ENCODE data around the gene ETV6.
"Not testable (repeated sequence)": the region's sequence is repeated elsewhere in the genome, so short reads cannot be mapped to it uniquely, and the experiment has no call there.

ETV6 gene

DNA sequence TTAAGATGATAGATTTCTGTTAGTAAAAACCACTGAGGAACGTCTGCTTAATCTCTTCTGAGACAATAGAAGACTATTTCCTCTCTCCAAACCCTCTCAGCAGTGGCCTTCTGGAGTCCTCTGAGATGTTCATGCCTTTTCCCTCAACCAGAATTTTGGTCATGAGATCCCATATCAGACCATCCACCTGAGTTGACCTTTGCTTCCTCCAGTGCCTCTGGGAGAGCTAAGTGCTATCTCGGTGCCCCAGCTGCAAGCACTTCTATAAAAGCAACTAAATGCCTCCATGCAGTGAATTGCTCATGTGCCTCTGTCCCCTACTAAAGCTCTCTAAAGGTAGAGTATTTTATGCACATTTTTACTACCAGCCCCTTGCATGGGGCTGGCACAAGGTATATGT is 248.4 kb downstream of the ETV6 start:
- no peak for DNase-seq

- DNase-seq = no peak
Observed at GRCh38 chr12:11901701-11902524, 252.4 kb downstream of the ETV6 start.

- DNase-seq = no peak
Observed at GRCh38 chr12:11902525-11902875, 253.0 kb downstream of the ETV6 start.

- no peak for DNase-seq
Observed at GRCh38 chr12:11904124-11904523, 254.7 kb downstream of the ETV6 start.

DNA sequence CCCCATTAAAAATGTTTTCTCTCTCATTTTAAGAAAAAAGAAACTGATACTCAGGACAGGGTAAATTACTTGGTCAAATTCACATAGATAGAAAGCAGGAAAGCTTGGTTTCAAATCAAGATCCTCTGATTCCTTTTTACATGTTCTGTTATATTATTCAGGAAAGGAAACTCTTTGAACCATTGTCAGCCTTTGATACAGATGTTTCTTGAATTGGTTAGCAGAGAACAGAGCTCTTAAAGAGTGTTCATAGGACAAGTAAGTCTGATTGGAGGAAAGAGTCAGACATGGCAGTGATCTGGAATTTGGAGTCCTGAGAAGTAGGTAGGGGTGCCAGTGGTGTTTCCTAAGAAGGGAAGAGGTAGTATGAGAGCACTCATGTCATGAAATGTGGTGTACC is 256.1 kb downstream of the ETV6 start:
- DNase-seq = no peak

GRCh38 chr12:11906286-11906935 is 256.9 kb downstream of the ETV6 start:
- no peak for DNase-seq

- no peak for DNase-seq
Observed at GRCh38 chr12:11907625-11908024, 258.2 kb downstream of the ETV6 start.

DNA sequence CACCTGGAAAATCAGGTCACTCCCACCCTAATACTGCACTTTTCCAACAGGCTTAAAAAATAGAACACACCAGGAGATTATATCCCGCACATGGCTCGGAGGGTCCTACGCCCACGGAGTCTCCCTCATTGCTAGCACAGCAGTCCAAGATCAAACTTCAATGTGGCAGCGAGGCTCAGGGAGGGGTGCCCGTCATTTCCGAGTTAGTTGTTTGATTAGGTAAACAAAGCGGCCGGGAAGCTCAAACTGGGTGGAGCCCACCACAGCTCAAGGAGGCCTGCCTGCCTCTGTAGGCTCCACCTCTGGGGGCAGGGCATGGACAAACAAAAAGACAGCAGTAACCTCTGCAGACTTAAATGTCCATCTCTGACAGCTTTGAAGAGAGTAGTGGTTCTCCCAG is 259.9 kb downstream of the ETV6 start:
- not testable (repeated sequence) for DNase-seq

DNA sequence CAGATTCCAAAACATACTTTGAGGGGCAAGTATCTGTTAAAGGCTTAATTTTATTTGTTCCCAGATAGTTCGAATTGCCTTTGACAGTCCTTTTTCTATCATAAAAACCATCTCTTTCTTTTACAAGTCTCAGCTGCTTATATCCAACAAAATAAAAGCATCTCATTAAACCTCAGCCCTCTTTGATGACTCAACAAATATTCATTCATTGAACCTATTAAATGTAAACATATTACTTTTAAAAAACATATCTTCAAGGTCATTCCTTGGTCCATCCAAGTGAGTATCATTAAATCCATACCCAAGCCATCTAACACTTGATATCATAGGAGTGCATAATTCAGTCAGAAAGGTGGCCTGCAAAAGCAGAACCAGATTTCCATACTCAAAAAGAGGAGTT is 266.6 kb downstream of the ETV6 start:
- no peak for DNase-seq

- DNase-seq = no peak
Observed at GRCh38 chr12:11916771-11917170, 267.3 kb downstream of the ETV6 start.

DNA sequence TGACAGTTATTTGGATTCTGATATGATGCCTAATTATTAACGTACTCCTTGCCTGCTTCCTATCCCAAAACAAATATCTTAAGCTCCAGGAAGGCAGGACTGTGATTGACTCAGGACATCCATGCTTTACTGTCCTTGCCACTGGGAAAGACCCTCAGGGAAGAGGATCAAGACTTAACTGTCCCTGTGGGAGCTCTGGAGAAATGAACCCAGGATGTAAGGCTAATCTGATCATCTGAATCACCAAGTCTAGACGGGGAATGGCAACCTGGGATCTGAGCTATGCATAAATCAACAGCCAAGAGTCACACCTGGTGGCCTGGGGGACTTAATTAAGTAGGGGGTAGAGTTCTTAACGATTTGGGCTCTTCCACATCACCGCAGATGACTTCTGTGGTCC is 268.0 kb downstream of the ETV6 start:
- no peak for DNase-seq

GRCh38 chr12:11920231-11920630 is 270.8 kb downstream of the ETV6 start:
- DNase-seq = no peak

- DNase-seq = no peak
Observed at GRCh38 chr12:11922361-11922760, 272.9 kb downstream of the ETV6 start.

DNA sequence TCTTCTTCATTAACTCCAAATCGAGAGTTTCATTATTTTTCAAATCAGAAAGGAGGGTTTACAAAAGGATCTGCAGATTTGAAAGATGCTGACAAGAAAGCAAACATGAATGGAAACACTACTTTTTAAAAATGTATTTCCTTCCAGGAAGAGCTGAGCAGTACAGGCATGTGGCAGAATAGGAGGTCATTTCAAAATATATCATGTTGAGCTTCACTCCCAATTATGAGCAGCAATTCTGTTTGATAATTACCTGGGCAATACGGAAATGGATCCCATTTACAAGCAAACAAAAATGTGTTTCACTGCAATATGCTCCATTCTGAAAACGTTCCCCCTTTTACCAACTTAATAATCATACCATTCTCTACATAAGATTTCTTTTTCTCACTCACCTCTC is 273.6 kb downstream of the ETV6 start:
- DNase-seq = no peak

GRCh38 chr12:11927286-11927935 is 277.9 kb downstream of the ETV6 start:
- no peak for DNase-seq

DNA sequence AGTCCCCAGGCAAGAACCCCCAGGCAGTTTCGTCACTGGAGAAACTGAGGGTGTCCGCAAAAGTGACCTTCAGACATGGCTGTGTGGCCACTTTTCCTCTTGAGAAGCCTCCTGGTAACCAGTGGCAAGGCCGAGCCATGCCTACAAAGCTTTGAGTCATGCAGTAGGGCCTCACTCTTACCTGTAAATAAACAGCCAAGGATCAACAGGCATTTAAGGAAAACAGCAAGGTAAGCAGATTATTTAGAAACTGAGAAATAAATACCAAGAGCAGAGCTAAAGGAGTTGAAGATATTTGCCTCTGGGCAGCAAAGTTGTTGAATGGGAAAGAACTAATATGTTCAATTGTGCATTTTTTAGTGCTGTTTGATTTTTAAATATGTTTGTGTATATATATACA is 280.2 kb downstream of the ETV6 start:
- no peak for DNase-seq

GRCh38 chr12:11939223-11939622 is 289.7 kb downstream of the ETV6 start:
- no peak for DNase-seq

- no peak for DNase-seq
Observed at GRCh38 chr12:11941606-11942337, 292.3 kb downstream of the ETV6 start.

- no peak for DNase-seq
Observed at GRCh38 chr12:11943919-11944700, 294.6 kb downstream of the ETV6 start.

Data from COR-L47 (cell line).